GM18498 (cell line): ENCODE measurements around the gene SHB.

Experiments used
- ATAC-seq: cut with Tn5 transposase; IDR thresholded peaks from one replicate; pipeline ENCODE4 v1.9.1; 2021; ENCODE audit warnings: mild to moderate bottlenecking, moderate library complexity; ENCODE audit not compliant: unreplicated experiment

The SHB gene

GRCh38 chr9:37956904-37957663 lies 111.9 kb downstream of the SHB start:
- ATAC-seq: no peak

- no peak for ATAC-seq
Observed at GRCh38 chr9:37956423-37956820, 112.6 kb downstream of the SHB start.

- no peak for ATAC-seq
Observed at GRCh38 chr9:37955781-37956422, 113.1 kb downstream of the SHB start.

- peak; percentile 42 for ATAC-seq
Observed at GRCh38 chr9:37954581-37954981, 114.4 kb downstream of the SHB start.

- peak; percentile 82 for ATAC-seq
Observed at GRCh38 chr9:37953775-37954437, 115.1 kb downstream of the SHB start.

GRCh38 chr9:37953206-37953774 lies 115.7 kb downstream of the SHB start:
- peak; percentile 6 for ATAC-seq

- ATAC-seq: no peak
Observed at GRCh38 chr9:37952731-37953130, 116.3 kb downstream of the SHB start.

GRCh38 chr9:37951671-37952449 lies 117.2 kb downstream of the SHB start:
- ATAC-seq: no peak

GRCh38 chr9:37950561-37950960 lies 118.5 kb downstream of the SHB start:
- no peak for ATAC-seq

GRCh38 chr9:37949576-37949975 lies 119.5 kb downstream of the SHB start:
- no peak for ATAC-seq

- ATAC-seq: no peak
Observed at GRCh38 chr9:37948417-37948980, 120.5 kb downstream of the SHB start.

- ATAC-seq: no peak
Observed at GRCh38 chr9:37947977-37948376, 121.0 kb downstream of the SHB start.

GRCh38 chr9:37947471-37947870 lies 121.6 kb downstream of the SHB start:
- no peak for ATAC-seq

GRCh38 chr9:37946971-37947370 lies 122.1 kb downstream of the SHB start:
- no peak for ATAC-seq

GRCh38 chr9:37946041-37946440 lies 123.0 kb downstream of the SHB start:
- no peak for ATAC-seq

- no peak for ATAC-seq
Observed at GRCh38 chr9:37944671-37945481, 124.2 kb downstream of the SHB start.

GRCh38 chr9:37944266-37944650 lies 124.8 kb downstream of the SHB start:
- no peak for ATAC-seq

GRCh38 chr9:37943345-37944265 lies 125.4 kb downstream of the SHB start:
- no peak for ATAC-seq
